WTC11 (cell line): Measurements from ENCODE around the gene DYSF. TPM values are rescaled to one million over a fixed set of nuclear protein-coding genes. Genes with fewer than 3 reads are reported as not detected.
A peak's percentile ranks its signal among the peaks of the same experiment; 100 is the strongest.

Source experiments
- ATAC-seq: fragments of 200-7000 bp; cut with Tn5 transposase; 2 replicates; pipeline ENCODE4 v1.10.0; 2021; ENCODE audit warnings: mild to moderate bottlenecking, moderate library complexity
- CTCF ChIA-PET: fragments of 300-600 bp; sonication (Branson Sonifier 250); formaldehyde crosslinking; loops from one replicate; lab custom pipeline; 2021; ENCODE audit warnings: antibody characterized with exemption; lab: Charles Lee
- POLR2A ChIA-PET: fragments of 350-600 bp; sonication (Branson Sonifier 250); formaldehyde crosslinking; loops from one replicate; lab custom pipeline; 2021; ENCODE audit warnings: antibody characterized with exemption; lab: Charles Lee
- DNase-seq: peaks from one replicate; pipeline ENCODE4 v3.0.0; 2021; ENCODE audit warnings: low spot score
- H3K27ac Mint-ChIP-seq: 2 replicates; pipeline ENCODE4 v1.8.0; 2021; ENCODE audit warnings: mixed read lengths
- H3K27me3 Mint-ChIP-seq: 2 replicates; pipeline ENCODE4 v1.8.0; 2021; ENCODE audit warnings: low read depth, mild to moderate bottlenecking, moderate library complexity, mixed read lengths
- H3K36me3 Mint-ChIP-seq: 2 replicates; pipeline ENCODE4 v1.8.0; 2021; ENCODE audit warnings: mixed read lengths
- H3K4me1 Mint-ChIP-seq: 2 replicates; pipeline ENCODE4 v1.8.0; 2022; ENCODE audit warnings: mixed read lengths
- H3K4me3 Mint-ChIP-seq: 2 replicates; pipeline ENCODE4 v1.8.0; 2021; ENCODE audit warnings: mild to moderate bottlenecking, moderate library complexity, mixed read lengths
- H3K9me3 Mint-ChIP-seq: 2 replicates; pipeline ENCODE4 v1.8.0; 2021; ENCODE audit warnings: mixed read lengths
- AFF4 ChIP-seq: sonication (generic); formaldehyde crosslinking; IDR thresholded peaks from 2 replicates; pipeline ENCODE4 v1.8.1; 2023; ENCODE audit warnings: mild to moderate bottlenecking, missing genetic modification reagents, borderline replicate concordance
- CDX4 ChIP-seq: fragments of 250-450 bp; sonication (Bioruptor Pico); IDR thresholded peaks from 2 replicates; pipeline ENCODE4 v1.9.0; 2021; ENCODE audit warnings: moderate library complexity, mild to moderate bottlenecking, inconsistent platforms, borderline replicate concordance
- FOXP1 ChIP-seq: sonication (generic); formaldehyde crosslinking; IDR thresholded peaks from 2 replicates; pipeline ENCODE4 v1.8.0; 2022; ENCODE audit warnings: missing genetic modification reagents, mild to moderate bottlenecking, moderate library complexity, borderline replicate concordance
- GTF2I ChIP-seq: fragments of 250-450 bp; sonication (Bioruptor Pico); conservative IDR thresholded peaks from 2 replicates; pipeline ENCODE4 v1.4.0; 2021; ENCODE audit warnings: mild to moderate bottlenecking
- IRF1 ChIP-seq: sonication (generic); formaldehyde crosslinking; IDR thresholded peaks from 2 replicates; pipeline ENCODE4 v1.8.0; 2023; ENCODE audit warnings: missing genetic modification reagents
- IRF2 ChIP-seq: sonication (generic); formaldehyde crosslinking; IDR thresholded peaks from 2 replicates; pipeline ENCODE4 v1.8.0; 2022; ENCODE audit warnings: low read depth, missing genetic modification reagents, borderline replicate concordance
- KAT7 ChIP-seq: sonication (generic); formaldehyde crosslinking; IDR thresholded peaks from 2 replicates; pipeline ENCODE4 v1.8.1; 2023; ENCODE audit warnings: missing genetic modification reagents, mild to moderate bottlenecking, borderline replicate concordance
- MLX ChIP-seq: sonication (generic); formaldehyde crosslinking; IDR thresholded peaks from 2 replicates; pipeline ENCODE4 v1.8.1; 2023; ENCODE audit warnings: mild to moderate bottlenecking, missing genetic modification reagents, moderate library complexity
- MYBL2 ChIP-seq: sonication (generic); formaldehyde crosslinking; IDR thresholded peaks from 2 replicates; pipeline ENCODE4 v1.8.1; 2023; ENCODE audit warnings: mild to moderate bottlenecking, moderate library complexity, missing genetic modification reagents
- NFATC4 ChIP-seq: fragments of 250-450 bp; sonication (Bioruptor Pico); IDR thresholded peaks from 2 replicates; pipeline ENCODE4 v1.9.0; 2021; ENCODE audit warnings: mild to moderate bottlenecking
- NFE2L1 ChIP-seq: sonication (generic); formaldehyde crosslinking; IDR thresholded peaks from 2 replicates; pipeline ENCODE4 v1.8.1; 2023; ENCODE audit warnings: missing genetic modification reagents
- NFYB ChIP-seq: sonication (generic); formaldehyde crosslinking; conservative IDR thresholded peaks from 2 replicates; pipeline ENCODE4 v1.8.0; 2022; ENCODE audit warnings: low read depth, missing genetic modification reagents
- NR1H2 ChIP-seq: sonication (generic); formaldehyde crosslinking; IDR thresholded peaks from 2 replicates; pipeline ENCODE4 v1.9.0; 2021; ENCODE audit warnings: mild to moderate bottlenecking, moderate library complexity, missing genetic modification reagents
- OVOL2 ChIP-seq: fragments of 250-450 bp; sonication (Bioruptor Pico); IDR thresholded peaks from 2 replicates; pipeline ENCODE4 v1.9.0; 2021; ENCODE audit warnings: mild to moderate bottlenecking, borderline replicate concordance
- PRRX2 ChIP-seq: fragments of 250-450 bp; sonication (Bioruptor Pico); IDR thresholded peaks from 2 replicates; pipeline ENCODE4 v1.8.0; 2021; ENCODE audit warnings: mild to moderate bottlenecking
- RELA ChIP-seq: sonication (generic); formaldehyde crosslinking; IDR thresholded peaks from 2 replicates; pipeline ENCODE4 v1.8.1; 2022; ENCODE audit warnings: missing genetic modification reagents, mild to moderate bottlenecking, borderline replicate concordance
- TEAD4 ChIP-seq: sonication (generic); formaldehyde crosslinking; IDR thresholded peaks from 2 replicates; pipeline ENCODE4 v1.8.0; 2022; ENCODE audit warnings: mild to moderate bottlenecking, missing genetic modification reagents
- ZBTB21 ChIP-seq: sonication (generic); formaldehyde crosslinking; IDR thresholded peaks from 2 replicates; pipeline ENCODE4 v1.8.1; 2023; ENCODE audit warnings: mild to moderate bottlenecking, missing genetic modification reagents, borderline replicate concordance
- ZNF121 ChIP-seq: sonication (generic); formaldehyde crosslinking; IDR thresholded peaks from 2 replicates; pipeline ENCODE4 v1.8.0; 2023; ENCODE audit warnings: missing genetic modification reagents
- ZNF396 ChIP-seq: fragments of 250-450 bp; sonication (Bioruptor Pico); IDR thresholded peaks from 2 replicates; pipeline ENCODE4 v1.8.0; 2021; ENCODE audit warnings: mild to moderate bottlenecking, moderate library complexity, borderline replicate concordance
- total RNA-seq: library from RNA; stranded (reverse); gene quantifications from 3 replicates; pipeline ENCODE4 v1.2.3, GENCODE V29; 2021
- TF ChIP-seq, protein P1 (sequence below): sonication (generic); formaldehyde crosslinking; IDR thresholded peaks from 2 replicates; pipeline ENCODE4 v1.8.0; 2022; ENCODE audit warnings: mild to moderate bottlenecking, missing genetic modification reagents
- TF ChIP-seq, protein P2 (sequence below): sonication (generic); formaldehyde crosslinking; IDR thresholded peaks from 2 replicates; pipeline ENCODE4 v1.8.1; 2023; ENCODE audit warnings: mild to moderate bottlenecking, missing genetic modification reagents

DYSF gene
- total RNA-seq, 1 experiment from 2014 or later = 14.8 TPM

- Mint-ChIP-seq H3K4me1 (no peaks in the 10 kb centered on the region), H3K27ac (no peak overlapping the region), H3K4me3 (no peak overlapping the region), H3K9me3 (no peaks in the 10 kb centered on the region), H3K36me3 (no peaks in the 10 kb centered on the region), H3K27me3 (no peaks in the 10 kb centered on the region)
- CTCF ChIA-PET = no interaction called here
- DNase-seq (peak; percentile 3), ATAC-seq (no peak)
- no peak for TF ChIP-seq ZNF121
- TF ChIP-seq TEAD4 (CRISPR knock-in tag) = no peak
- TF ChIP-seq GTF2I (CRISPR knock-in tag) = no peak
- no peak for TF ChIP-seq NR1H2
- no peak for TF ChIP-seq OVOL2 (CRISPR knock-in tag)
- TF ChIP-seq MLX (CRISPR knock-in tag) = no peak
- TF ChIP-seq NFYB (CRISPR knock-in tag) = no peak
- TF ChIP-seq, protein P1, sequence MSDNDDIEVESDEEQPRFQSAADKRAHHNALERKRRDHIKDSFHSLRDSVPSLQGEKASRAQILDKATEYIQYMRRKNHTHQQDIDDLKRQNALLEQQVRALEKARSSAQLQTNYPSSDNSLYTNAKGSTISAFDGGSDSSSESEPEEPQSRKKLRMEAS = no peak
- TF ChIP-seq IRF1 (CRISPR knock-in tag) = no peak
- no peak for TF ChIP-seq KAT7 (CRISPR knock-in tag)
- no peak for TF ChIP-seq NFATC4 (CRISPR knock-in tag)
- no peak for TF ChIP-seq NFE2L1 (CRISPR knock-in tag)
- TF ChIP-seq RELA (CRISPR knock-in tag) = no peak
- no peak for TF ChIP-seq AFF4 (CRISPR knock-in tag)
- no peak for TF ChIP-seq ZBTB21 (CRISPR knock-in tag)
- no peak for TF ChIP-seq FOXP1 (CRISPR knock-in tag)
- POLR2A ChIA-PET = no interaction called here
Observed at GRCh38 chr2:71680925-71681324, 227.6 kb downstream of the DYSF start.

GRCh38 chr2:71681626-71682025 is 228.3 kb downstream of the DYSF start:
- Mint-ChIP-seq H3K27ac (no peak overlapping the region), H3K27me3 (no peaks in the 10 kb centered on the region), H3K9me3 (no peaks in the 10 kb centered on the region), H3K36me3 (no peaks in the 10 kb centered on the region), H3K4me1 (no peaks in the 10 kb centered on the region), H3K4me3 (no peak overlapping the region)
- TF ChIP-seq PRRX2 (CRISPR knock-in tag) (no peak), IRF2 (CRISPR knock-in tag) (no peak), NFE2L1 (CRISPR knock-in tag) (no peak), ZBTB21 (CRISPR knock-in tag) (no peak), ZNF396 (CRISPR knock-in tag) (no peak), CDX4 (CRISPR knock-in tag) (no peak), MYBL2 (CRISPR knock-in tag) (no peak)
- TF ChIP-seq, protein P2, sequence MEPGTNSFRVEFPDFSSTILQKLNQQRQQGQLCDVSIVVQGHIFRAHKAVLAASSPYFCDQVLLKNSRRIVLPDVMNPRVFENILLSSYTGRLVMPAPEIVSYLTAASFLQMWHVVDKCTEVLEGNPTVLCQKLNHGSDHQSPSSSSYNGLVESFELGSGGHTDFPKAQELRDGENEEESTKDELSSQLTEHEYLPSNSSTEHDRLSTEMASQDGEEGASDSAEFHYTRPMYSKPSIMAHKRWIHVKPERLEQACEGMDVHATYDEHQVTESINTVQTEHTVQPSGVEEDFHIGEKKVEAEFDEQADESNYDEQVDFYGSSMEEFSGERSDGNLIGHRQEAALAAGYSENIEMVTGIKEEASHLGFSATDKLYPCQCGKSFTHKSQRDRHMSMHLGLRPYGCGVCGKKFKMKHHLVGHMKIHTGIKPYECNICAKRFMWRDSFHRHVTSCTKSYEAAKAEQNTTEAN (CRISPR knock-in tag) = no peak
- CTCF ChIA-PET = no interaction called here
- DNase-seq = peak; percentile 3
- POLR2A ChIA-PET = no interaction called here
- ATAC-seq = no peak
